Suppressor macrophage treated with lipopolysaccharide for 4 hours (primary cell): ENCODE measurements around the gene HOXB7.

ENCODE experiments used
- DNase-seq: peaks from one replicate; pipeline ENCODE4 v3.0.0-alpha.2; 2020

The HOXB7 gene

DNA sequence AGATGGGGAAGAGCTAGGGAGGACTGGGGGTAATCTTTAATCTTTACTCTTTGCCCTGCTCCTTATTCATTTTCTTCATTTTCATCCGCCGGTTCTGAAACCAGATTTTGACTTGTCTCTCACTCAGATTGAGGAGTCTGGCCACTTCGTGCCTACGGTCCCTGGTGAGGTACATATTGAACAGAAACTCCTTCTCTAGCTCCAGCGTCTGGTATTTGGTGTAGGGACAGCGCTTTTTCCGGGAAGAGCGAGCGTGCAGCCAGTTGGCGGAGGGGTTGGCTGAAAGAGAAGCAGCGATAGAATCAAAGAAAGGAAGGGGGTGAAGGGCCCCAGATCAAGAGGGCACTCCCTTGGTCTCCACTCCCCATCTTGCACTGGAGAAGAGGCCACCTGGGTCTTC lies 12.0 kb upstream of the HOXB7 start:
- no peak for DNase-seq

GRCh38 chr17:48621410-48622392 lies 10.9 kb upstream of the HOXB7 start:
- no peak for DNase-seq

DNA sequence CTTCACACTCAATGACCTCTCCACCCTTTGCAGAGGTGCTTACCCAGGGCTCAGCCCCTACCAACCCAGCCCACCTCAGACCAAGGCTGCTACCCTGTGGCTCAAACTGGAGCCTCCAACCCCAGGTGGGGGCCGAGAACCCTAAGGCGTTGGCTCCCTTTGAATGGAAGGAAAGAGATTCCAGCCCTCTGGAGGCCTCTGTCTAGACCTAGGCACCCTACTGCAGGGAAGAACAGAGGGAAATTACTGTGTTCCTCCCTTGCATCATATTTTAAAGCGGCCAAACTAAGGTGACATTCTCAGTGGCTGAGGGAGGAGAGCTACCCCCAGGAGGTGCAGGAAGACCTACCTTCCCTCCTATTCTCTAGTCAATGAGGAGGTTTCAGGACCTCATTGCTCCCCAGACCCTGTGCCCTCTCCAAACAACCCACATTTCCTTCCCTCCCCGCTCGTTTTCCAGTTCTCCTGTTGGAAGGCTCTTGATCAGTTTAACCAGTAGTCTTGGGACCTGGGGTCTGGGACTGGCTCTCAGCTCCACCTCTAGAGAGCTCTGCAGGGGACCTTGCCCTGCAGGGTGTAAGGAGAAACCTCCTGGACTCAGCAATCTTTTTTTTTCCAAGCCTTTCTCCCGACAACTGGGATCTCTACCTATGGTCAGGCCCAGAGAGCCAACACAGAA lies 9.8 kb upstream of the HOXB7 start:
- DNase-seq: no peak

- DNase-seq: no peak
These were observed 9.1 kb upstream of the HOXB7 start for GRCh38 chr17:48619826-48620449.

DNA sequence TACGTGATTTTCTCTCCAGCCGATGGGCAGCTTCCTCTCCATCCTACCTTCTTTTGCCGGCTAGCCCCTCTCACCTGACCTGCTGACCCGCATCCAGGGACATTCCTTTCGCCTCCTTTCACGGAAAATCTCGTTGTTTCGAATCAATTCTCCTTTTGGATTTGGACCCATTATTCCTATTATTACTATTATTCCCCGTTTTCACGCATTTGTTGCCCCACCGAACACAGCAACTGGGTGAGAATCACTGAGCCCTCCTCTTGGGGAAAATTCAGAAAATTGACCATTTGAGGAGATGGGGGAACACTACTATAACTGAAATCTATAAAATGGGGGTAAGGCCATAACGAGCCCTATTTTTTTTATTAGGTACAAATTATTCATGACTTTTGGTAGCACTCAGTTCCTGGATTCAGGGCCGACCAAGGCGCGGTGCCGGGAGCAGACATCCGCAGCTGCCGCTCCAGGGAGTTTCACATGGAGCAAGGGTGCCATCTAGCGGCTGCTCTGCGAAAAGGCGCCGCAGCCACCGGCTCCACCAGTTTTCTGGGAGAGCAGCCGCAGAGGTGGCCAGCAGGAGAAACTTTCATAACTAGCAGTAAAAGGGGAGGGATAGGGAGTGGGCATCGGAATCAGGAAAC lies 7.6 kb upstream of the HOXB7 start:
- DNase-seq: peak; percentile 90

DNA sequence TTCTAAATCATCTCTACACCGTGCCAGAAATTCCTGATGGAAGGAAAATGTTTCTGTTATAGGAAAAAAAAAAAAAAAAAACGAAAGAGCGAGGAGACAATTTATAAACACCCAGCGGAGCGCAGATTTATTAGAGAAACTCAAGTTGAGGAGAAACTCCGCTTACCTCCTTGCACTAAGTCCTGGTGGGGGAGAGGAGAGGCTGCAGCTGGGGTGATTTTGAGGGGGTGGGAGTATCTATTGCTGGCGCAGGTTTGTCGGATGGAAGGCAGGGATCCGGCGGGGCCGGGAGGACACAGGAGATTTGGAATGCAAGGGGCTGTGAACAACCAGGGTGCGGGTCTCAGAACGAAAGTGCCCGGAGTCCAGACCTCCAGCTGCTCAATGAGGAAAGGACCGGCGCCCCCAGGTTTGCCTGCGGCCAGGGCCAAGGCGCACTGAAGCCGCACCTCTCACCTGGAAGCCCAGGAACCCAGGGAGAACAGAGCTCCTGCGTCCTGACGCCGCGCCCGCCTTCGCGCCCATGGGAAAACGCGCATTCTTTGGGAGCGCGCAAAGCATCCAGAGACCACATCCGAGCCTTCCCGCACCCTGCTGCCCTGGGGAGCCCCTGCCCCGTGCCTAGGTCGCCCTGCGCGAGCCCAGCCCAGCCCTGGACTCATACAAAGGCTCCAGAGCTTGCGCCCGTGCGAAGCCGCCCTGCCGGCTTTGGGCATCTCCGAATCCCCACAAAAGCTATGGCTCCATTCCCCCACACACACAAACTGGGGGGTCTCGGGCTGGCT lies 6.8 kb upstream of the HOXB7 start:
- DNase-seq: no peak

DNA sequence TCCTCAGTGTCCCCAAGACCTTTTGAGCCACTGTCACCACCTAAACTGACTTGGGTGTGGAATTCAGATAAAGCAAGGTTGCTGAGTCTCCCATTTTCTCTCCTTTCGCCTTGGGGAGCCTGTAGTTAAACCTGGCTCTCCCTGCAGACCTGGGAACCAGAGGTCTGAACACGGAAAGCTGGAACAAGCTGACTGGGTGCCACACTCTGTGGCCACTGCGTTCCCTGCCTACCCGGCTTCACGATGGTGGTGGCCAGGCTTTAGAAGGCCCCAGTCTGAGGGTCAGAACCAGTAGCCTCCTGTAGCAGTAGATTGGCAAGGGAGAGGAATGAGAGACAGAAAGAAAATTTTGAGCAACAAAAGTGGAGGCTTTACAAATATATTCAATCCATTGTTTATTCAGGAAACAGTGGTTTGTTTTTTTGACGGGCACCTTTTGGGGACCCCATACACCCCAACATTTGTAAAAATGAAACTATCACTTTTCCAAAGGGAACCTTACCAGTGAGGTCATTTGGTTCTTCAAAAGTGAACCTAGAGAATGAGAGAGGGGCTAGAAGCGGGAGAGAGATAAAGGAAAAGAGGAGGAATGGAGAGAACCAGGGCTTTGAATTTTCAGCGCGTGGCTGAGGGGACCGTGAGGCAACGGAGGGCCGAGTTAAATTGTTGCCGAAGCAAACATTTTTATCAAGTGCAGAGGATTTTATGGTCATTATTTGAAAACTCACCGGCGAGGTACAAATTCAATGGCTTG lies 6.1 kb upstream of the HOXB7 start:
- no peak for DNase-seq

- no peak for DNase-seq
These were observed 5.3 kb upstream of the HOXB7 start for GRCh38 chr17:48615963-48616716.

GRCh38 chr17:48615047-48615962 lies 4.5 kb upstream of the HOXB7 start, which contains the start of gene HOXB8:
Gene HOXB8, minus strand, starts transcription at chr17:48615292. Its CDS starts 588 bp downstream, at chr17:48614704.
- DNase-seq: no peak

GRCh38 chr17:48613862-48614694 lies 3.3 kb upstream of the HOXB7 start:
- no peak for DNase-seq

DNA sequence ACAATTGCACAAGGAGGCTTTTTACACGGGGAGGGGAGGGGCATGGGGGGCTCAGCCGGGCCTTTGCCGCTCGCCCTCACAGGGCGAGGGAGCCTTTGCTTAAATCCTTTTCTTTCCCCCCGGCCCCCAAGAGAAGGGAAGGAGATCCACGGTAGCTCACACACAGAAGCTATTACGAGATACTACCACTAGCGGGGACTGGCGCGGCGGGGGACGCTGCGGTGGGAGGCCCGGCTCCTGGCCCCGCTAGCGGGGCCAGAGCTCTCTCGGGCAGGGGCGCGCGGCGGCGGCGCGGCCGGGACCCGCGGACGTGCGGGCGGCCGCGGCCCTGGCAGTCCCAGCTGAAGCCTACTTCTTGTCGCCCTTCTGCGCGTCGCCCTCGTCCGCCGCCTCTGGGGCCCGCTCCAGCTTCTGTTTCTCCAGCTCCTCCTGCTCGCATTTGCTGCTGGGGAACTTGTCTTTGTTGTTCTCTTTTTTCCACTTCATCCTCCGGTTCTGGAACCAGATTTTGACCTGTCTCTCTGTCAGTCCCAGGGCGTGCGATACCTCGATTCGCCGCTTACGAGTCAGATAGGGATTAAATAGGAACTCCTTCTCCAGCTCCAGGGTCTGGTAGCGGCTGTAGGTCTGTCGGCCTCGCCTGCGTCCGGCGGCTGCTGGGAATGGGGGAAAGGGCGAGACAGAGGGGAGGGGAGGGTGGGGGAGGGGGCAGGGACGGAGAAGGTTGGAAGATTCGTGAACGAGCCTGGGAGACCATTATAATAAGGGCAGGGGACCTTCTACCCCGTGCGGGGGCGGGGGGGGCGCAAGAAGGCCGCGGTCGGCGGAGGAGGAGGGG lies 2.3 kb upstream of the HOXB7 start:
- peak; percentile 45 for DNase-seq

GRCh38 chr17:48612456-48612853 lies 1.6 kb upstream of the HOXB7 start:
- DNase-seq: no peak

- peak; percentile 25 for DNase-seq
These were observed 1.1 kb upstream of the HOXB7 start for GRCh38 chr17:48611681-48612455.

GRCh38 chr17:48611213-48611612 lies 396 bp upstream of the HOXB7 start:
- DNase-seq: peak; percentile 49

DNA sequence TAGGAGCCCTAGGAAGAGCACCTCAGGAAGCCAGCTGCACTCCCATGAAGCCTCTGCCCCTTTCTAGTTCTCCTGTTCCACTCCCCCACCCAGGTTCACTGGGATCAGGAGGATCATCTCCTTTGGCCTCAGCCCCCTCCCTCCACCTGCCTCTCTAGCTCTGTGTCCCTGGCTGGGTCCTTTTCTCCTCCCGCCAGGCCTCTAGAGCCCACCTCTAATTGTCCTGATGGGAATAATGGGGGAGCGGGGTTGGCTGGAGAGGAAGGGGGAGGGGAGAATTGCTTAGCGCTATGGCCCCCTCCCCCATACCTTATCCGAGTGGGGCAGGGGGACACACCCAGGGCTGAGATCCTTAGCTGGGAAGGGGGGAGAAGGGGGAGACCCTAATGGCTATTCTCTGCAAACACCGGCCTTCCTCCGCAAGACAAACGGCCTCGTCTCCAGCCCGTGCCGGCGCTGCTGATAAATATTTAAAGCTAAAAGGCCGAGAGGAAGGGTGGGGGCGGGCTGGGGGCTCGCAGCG lies 997 bp downstream of the HOXB7 start:
- no peak for DNase-seq

- DNase-seq: no peak
These were observed 1.8 kb downstream of the HOXB7 start for GRCh38 chr17:48609033-48609432.

- no peak for DNase-seq
These were observed 2.4 kb downstream of the HOXB7 start for GRCh38 chr17:48608494-48608834.
